HepG2 (cell line): Measurements from ENCODE around the gene RPS6KB2. TPM values are rescaled to one million over a fixed set of nuclear protein-coding genes. Genes with fewer than 3 reads are reported as not detected.
A peak's percentile ranks its signal among the peaks of the same experiment; 100 is the strongest.

ENCODE experiments used
- ATAC-seq: fragments of 200-7000 bp; cut with Tn5 transposase; 3 replicates; pipeline ENCODE4 v1.9.1; 2020; ENCODE audit warnings: mild to moderate bottlenecking, moderate library complexity
- BruUV-seq: library from RNA; stranded (reverse); fragments of 400-500 nt; replicated peaks from 2 replicates; lab custom pipeline; 2021; lab: Mats Ljungman, UMichigan
- CTCF ChIA-PET: fragments of 300-600 bp; formaldehyde crosslinking; extraction: SDS; loops from one replicate; lab custom pipeline; 2021; ENCODE audit warnings: low total read pairs, inconsistent platforms, low intra/inter-chr PET ratio; lab: Yijun Ruan, JAX
- POLR2A ChIA-PET: fragments of 350-600 bp; sonication (Branson Sonifier 250); formaldehyde crosslinking; loops from one replicate; lab custom pipeline; 2020; ENCODE audit warnings: antibody characterized with exemption, inconsistent platforms; lab: Yijun Ruan, JAX
- DNase-seq: peaks from one replicate; pipeline ENCODE4 v3.0.0-alpha.2; 2015; ENCODE audit warnings: low spot score
- FAIRE-seq: peaks from 3 replicates; lab custom pipeline; 2011; peaks lifted over from hg19 to GRCh38; lab: Jason Lieb, UNC
- H2AFZ ChIP-seq: one replicate; pipeline ENCODE4 v1.6.1; 2011; ENCODE audit warnings: low read length, inconsistent platforms
- H3K27ac ChIP-seq: fragments of 300-600 bp; 3 replicates; pipeline ENCODE4 v1.8.0; 2011; ENCODE audit warnings: mixed run types, mild to moderate bottlenecking, mixed read lengths, low read length, inconsistent platforms; ENCODE audit not compliant: insufficient read depth; ENCODE audit errors: extremely low read length
- H3K27me3 ChIP-seq, 2 experiments: fragments of 200-600 bp in 1 of 2; 2 replicates in 1 of 2; 3 replicates in 1 of 2; pipeline versions ENCODE4 v1.6.0 to v1.8.0; 2011; ENCODE audit warnings: low read length in 2 of 2, mild to moderate bottlenecking in 2 of 2, moderate library complexity in 2 of 2, inconsistent platforms in 1 of 2; ENCODE audit not compliant: insufficient read depth in 2 of 2, control insufficient read depth in 1 of 2
- H3K36me3 ChIP-seq, 2 experiments: fragments of 200-600 bp in 1 of 2; replicated peaks in 1 of 2; 2 replicates in 1 of 2; 3 replicates in 1 of 2; pipeline versions ENCODE4 v1.5.1 to v1.8.0; 2011; ENCODE audit warnings: low read length in 2 of 2, inconsistent platforms in 1 of 2; ENCODE audit not compliant: insufficient read depth in 2 of 2, control insufficient read depth in 1 of 2
- H3K4me1 ChIP-seq: 2 replicates; pipeline ENCODE4 v1.5.1; 2012; ENCODE audit warnings: low read length, inconsistent platforms; ENCODE audit not compliant: insufficient read depth
- H3K4me2 ChIP-seq: 2 replicates; pipeline ENCODE4 v1.6.0; 2011; ENCODE audit warnings: low read depth, low read length, inconsistent platforms
- H3K4me3 ChIP-seq, 3 experiments: fragments of 200-600 bp in 1 of 3; sonication (generic), shearing (Covaris generic) in 1 of 3; replicated peaks in 1 of 3; 2 replicates each; pipeline ENCODE4 v1.5.1; 2011 to 2016; ENCODE audit warnings: low read length in 3 of 3, inconsistent platforms in 2 of 3, low read depth in 2 of 3, mild to moderate bottlenecking in 2 of 3, control low read depth in 1 of 3, mixed read lengths in 1 of 3; ENCODE audit not compliant: insufficient read depth in 1 of 3
- H3K79me2 ChIP-seq: one replicate; pipeline ENCODE4 v1.6.1; 2011; ENCODE audit warnings: low read length, inconsistent platforms; ENCODE audit not compliant: insufficient read depth
- H3K9ac ChIP-seq: 2 replicates; pipeline ENCODE4 v1.6.0; 2011; ENCODE audit warnings: mild to moderate bottlenecking, low read depth, low read length, inconsistent platforms; ENCODE audit not compliant: insufficient read depth
- H3K9me3 ChIP-seq: 2 replicates; pipeline ENCODE4 v1.5.1; 2012; ENCODE audit warnings: mild to moderate bottlenecking, low read length
- H4K20me1 ChIP-seq: 2 replicates; pipeline ENCODE4 v1.6.0; 2011; ENCODE audit warnings: inconsistent platforms, mild to moderate bottlenecking, low read length, moderate library complexity; ENCODE audit not compliant: insufficient read depth
- MXI1 ChIP-seq: IDR thresholded peaks from 3 replicates; pipeline ENCODE4 v1.6.1; 2012; ENCODE audit warnings: low read depth, low read length, inconsistent platforms, borderline replicate concordance
- PATZ1 ChIP-seq: sonication (generic); formaldehyde crosslinking; IDR thresholded peaks from 2 replicates; pipeline ENCODE4 v1.4.0; 2020; ENCODE audit warnings: missing genetic modification reagents
- RNF2 ChIP-seq: fragments of 450-650 bp; conservative IDR thresholded peaks from 2 replicates; pipeline ENCODE4 v1.6.1; 2016; ENCODE audit warnings: low read depth
- ZC3H4 ChIP-seq: sonication (generic); formaldehyde crosslinking; IDR thresholded peaks from 2 replicates; pipeline ENCODE4 v1.4.0; 2020; ENCODE audit warnings: missing genetic modification reagents, borderline replicate concordance
- ZMYM4 ChIP-seq: sonication (generic); formaldehyde crosslinking; IDR thresholded peaks from 2 replicates; pipeline ENCODE4 v1.8.1; 2023; ENCODE audit warnings: mild to moderate bottlenecking, missing genetic modification reagents
- ZNF263 ChIP-seq: sonication (generic); formaldehyde crosslinking; IDR thresholded peaks from 2 replicates; pipeline ENCODE4 v1.4.0; 2020; ENCODE audit warnings: missing genetic modification reagents
- ZNF746 ChIP-seq: sonication (generic); formaldehyde crosslinking; IDR thresholded peaks from 2 replicates; pipeline ENCODE4 v1.8.0; 2022; ENCODE audit warnings: mild to moderate bottlenecking, missing genetic modification reagents
- ZSCAN30 ChIP-seq: sonication (generic); formaldehyde crosslinking; IDR thresholded peaks from 2 replicates; pipeline ENCODE4 v1.5.0; 2020; ENCODE audit warnings: mild to moderate bottlenecking, missing genetic modification reagents
- WGBS: methylation state at CpG from one replicate; pipeline ENCODE4 v1.1.6; 2017; ENCODE audit warnings: low lambda C conversion rate; 5-methylcytosine and 5-hydroxymethylcytosine counted together
- in situ Hi-C: cut with HindIII; loops from 2 replicates; pipeline ENCODE4 v1.10.0; 2017; ENCODE audit warnings: low pct_unique_long_range_greater_than_20kb; ENCODE audit not compliant: extremely low pct_ligation_motif_present
- intact Hi-C: fragments of 100-400 bp; cut with micrococcal nuclease; formaldehyde crosslinking; loops from one replicate; pipeline ENCODE4 v1.10.0; 2022; ENCODE audit not compliant: unreplicated experiment
- polyA plus RNA-seq, 8 experiments: library from polyadenylated mRNA; depleted of rRNA in 3 of 8; stranded (reverse) in 7 of 8; unstranded in 1 of 8; fragments of >200 nt; fragmentation: Illumina TruSeq in 4 of 8; extraction: Trizol in 4 of 8; gene quantifications; 2 replicates each; pipeline versions ENCODE4 v1.2.1 to v1.2.3, GENCODE V29; 2011 to 2016; ENCODE audit warnings: low read depth in 4 of 8, missing spikeins in 1 of 8, mixed read lengths in 1 of 8; ENCODE audit not compliant: insufficient read depth in 1 of 8
- total RNA-seq, 5 experiments: library from RNA; depleted of rRNA; stranded (reverse); fragments of >200 nt; fragmentation: Illumina TruSeq; extraction: Trizol; gene quantifications; 2 replicates each; pipeline ENCODE4 v1.2.3, GENCODE V29; 2016; ENCODE audit warnings: low read depth in 1 of 5
- TF ChIP-seq, protein P1 (sequence below): sonication (generic); formaldehyde crosslinking; IDR thresholded peaks from 2 replicates; pipeline ENCODE4 v1.5.0; 2020; ENCODE audit warnings: mild to moderate bottlenecking, missing genetic modification reagents, borderline replicate concordance

RPS6KB2 gene
- total and polyA plus RNA-seq, 2 of the 13 experiments (the other 11 are each of a cell fraction or from before 2014, with no cell fraction given) = 52.9 to 54.8 TPM

GRCh38 chr11:67413266-67413849 is 14.9 kb upstream of the RPS6KB2 start:
- Histone ChIP-seq H3K9ac (no peak overlapping the region), H3K27ac (no peak overlapping the region), H3K79me2 (no peaks in the 10 kb centered on the region), H3K9me3 (no peaks in the 10 kb centered on the region), H4K20me1 (no peaks in the 10 kb centered on the region), H3K36me3 (no peaks in the 10 kb centered on the region), H3K27me3 (peaks cover 10 to 65% of the 10 kb centered on the region in 2 experiments; a peak in 4 of 5 replicates), H3K4me2 (no peak overlapping the region), H2AFZ (no peak overlapping the region), H3K4me1 (peaks cover 68% of the 10 kb centered on the region), H3K4me3 (no peak overlapping the region)
- DNase-seq (no peak), ATAC-seq (peak; percentile 17), FAIRE-seq (no peak)
- 10% methylated on average over 2 of the region's 2 CpGs for WGBS
- ChIA-PET CTCF (no interaction called here), POLR2A (interaction anchor here (1.2 to 1.3 kb wide), 2 partner anchors 12 to 14 kb away, joined by 3 to 4 read pairs; partner anchors contain the start of genes PPP1CA and RPS6KB2)
- intact Hi-C loops = no loop called here
- in situ Hi-C loops = no loop called here
- TF ChIP-seq ZNF263 (CRISPR knock-in tag) (0 out of 2 replicates have a peak, but pooled peaks have one; percentile 18), ZNF746 (CRISPR knock-in tag) (no peak), RNF2 (no peak), ZC3H4 (CRISPR knock-in tag) (no peak), ZSCAN30 (CRISPR knock-in tag) (no peak), MXI1 (no peak), PATZ1 (0 out of 2 replicates have a peak, but pooled peaks have one; percentile 24), ZMYM4 (CRISPR knock-in tag) (no peak)
- TF ChIP-seq, protein P1, sequence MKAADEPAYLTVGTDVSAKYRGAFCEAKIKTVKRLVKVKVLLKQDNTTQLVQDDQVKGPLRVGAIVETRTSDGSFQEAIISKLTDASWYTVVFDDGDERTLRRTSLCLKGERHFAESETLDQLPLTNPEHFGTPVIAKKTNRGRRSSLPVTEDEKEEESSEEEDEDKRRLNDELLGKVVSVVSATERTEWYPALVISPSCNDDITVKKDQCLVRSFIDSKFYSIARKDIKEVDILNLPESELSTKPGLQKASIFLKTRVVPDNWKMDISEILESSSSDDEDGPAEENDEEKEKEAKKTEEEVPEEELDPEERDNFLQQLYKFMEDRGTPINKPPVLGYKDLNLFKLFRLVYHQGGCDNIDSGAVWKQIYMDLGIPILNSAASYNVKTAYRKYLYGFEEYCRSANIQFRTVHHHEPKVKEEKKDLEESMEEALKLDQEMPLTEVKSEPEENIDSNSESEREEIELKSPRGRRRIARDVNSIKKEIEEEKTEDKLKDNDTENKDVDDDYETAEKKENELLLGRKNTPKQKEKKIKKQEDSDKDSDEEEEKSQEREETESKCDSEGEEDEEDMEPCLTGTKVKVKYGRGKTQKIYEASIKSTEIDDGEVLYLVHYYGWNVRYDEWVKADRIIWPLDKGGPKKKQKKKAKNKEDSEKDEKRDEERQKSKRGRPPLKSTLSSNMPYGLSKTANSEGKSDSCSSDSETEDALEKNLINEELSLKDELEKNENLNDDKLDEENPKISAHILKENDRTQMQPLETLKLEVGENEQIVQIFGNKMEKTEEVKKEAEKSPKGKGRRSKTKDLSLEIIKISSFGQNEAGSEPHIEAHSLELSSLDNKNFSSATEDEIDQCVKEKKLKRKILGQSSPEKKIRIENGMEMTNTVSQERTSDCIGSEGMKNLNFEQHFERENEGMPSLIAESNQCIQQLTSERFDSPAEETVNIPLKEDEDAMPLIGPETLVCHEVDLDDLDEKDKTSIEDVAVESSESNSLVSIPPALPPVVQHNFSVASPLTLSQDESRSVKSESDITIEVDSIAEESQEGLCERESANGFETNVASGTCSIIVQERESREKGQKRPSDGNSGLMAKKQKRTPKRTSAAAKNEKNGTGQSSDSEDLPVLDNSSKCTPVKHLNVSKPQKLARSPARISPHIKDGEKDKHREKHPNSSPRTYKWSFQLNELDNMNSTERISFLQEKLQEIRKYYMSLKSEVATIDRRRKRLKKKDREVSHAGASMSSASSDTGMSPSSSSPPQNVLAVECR (CRISPR knock-in tag) = no peak
- no TSS peak for BruUV-seq
